Measurements from ENCODE around the gene RAB3D.
"Not testable (repeated sequence)": the region's sequence is repeated elsewhere in the genome, so short reads cannot be mapped to it uniquely, and the experiment has no call there.

The RAB3D gene

GRCh38 chr19:11359421-11359820, 20.0 kb upstream of the RAB3D start:
- no peak overlapping the region for H3K4me3 ChIP-seq (replicated peaks in 1 of 2; ENCODE audit: low read depth in 2 of 2, low read length in 2 of 2)
- no peak for TF ChIP-seq CTCF (IDR thresholded peaks at IDR 0.05; ENCODE audit: low read depth, low read length)
- no peak for DNase-seq (ENCODE audit: low read depth in 2 of 2)

GRCh38 chr19:11356676-11357550, 17.5 kb upstream of the RAB3D start:
- no peak overlapping the region for H3K4me3 ChIP-seq (replicated peaks in 1 of 2; ENCODE audit: low read depth in 2 of 2, low read length in 2 of 2)
- TF ChIP-seq CTCF (IDR thresholded peaks at IDR 0.05; ENCODE audit: low read depth, low read length): no peak
- DNase-seq (ENCODE audit: low read depth in 2 of 2): no peak

- peak overlapping the region; percentile 70 to 76 for H3K4me3 ChIP-seq (replicated peaks in 1 of 2; ENCODE audit: low read depth in 2 of 2, low read length in 2 of 2)
- DNase-seq (ENCODE audit: low read depth in 2 of 2): no peak
- no peak for TF ChIP-seq CTCF (IDR thresholded peaks at IDR 0.05; ENCODE audit: low read depth, low read length)
Observed at GRCh38 chr19:11356074-11356397, 16.6 kb upstream of the RAB3D start.

- DNase-seq (ENCODE audit: low read depth in 2 of 2): peak; percentile 89 to 91
- H3K4me3 ChIP-seq (replicated peaks in 1 of 2; ENCODE audit: low read depth in 2 of 2, low read length in 2 of 2): peak within 1 kb of the TSS; percentile 70 to 76
- TF ChIP-seq CTCF (IDR thresholded peaks at IDR 0.05; ENCODE audit: low read depth, low read length): no peak
Observed at GRCh38 chr19:11355160-11356073, 16.0 kb upstream of the RAB3D start, which contains the start of gene PLPPR2. Gene PLPPR2, plus strand, starts transcription at chr19:11355432. Its CDS starts 2,242 bp downstream, at chr19:11357674.

- not testable (repeated sequence) for DNase-seq (ENCODE audit: low read depth in 2 of 2); H3K4me3 ChIP-seq (replicated peaks in 1 of 2; ENCODE audit: low read depth in 2 of 2, low read length in 2 of 2)
Observed at GRCh38 chr19:11354102-11354501, 14.6 kb upstream of the RAB3D start.

GRCh38 chr19:11349171-11349570, 9.7 kb upstream of the RAB3D start:
- no peak for TF ChIP-seq CTCF (IDR thresholded peaks at IDR 0.05; ENCODE audit: low read depth, low read length)
- DNase-seq (ENCODE audit: low read depth in 2 of 2): no peak
- H3K4me3 ChIP-seq (replicated peaks in 1 of 2; ENCODE audit: low read depth in 2 of 2, low read length in 2 of 2): no peak overlapping the region

- H3K4me3 ChIP-seq (replicated peaks in 1 of 2; ENCODE audit: low read depth in 2 of 2, low read length in 2 of 2): no peak overlapping the region
- no peak for TF ChIP-seq CTCF (IDR thresholded peaks at IDR 0.05; ENCODE audit: low read depth, low read length)
- no peak for DNase-seq (ENCODE audit: low read depth in 2 of 2)
Observed at GRCh38 chr19:11347546-11348039, 8.1 kb upstream of the RAB3D start.
